ENCODE measurements around the gene LRRTM4. TPM values are rescaled to one million over a fixed set of nuclear protein-coding genes. Genes with fewer than 3 reads are reported as not detected.

LRRTM4 gene
- 2.4 TPM for total RNA-seq

DNA sequence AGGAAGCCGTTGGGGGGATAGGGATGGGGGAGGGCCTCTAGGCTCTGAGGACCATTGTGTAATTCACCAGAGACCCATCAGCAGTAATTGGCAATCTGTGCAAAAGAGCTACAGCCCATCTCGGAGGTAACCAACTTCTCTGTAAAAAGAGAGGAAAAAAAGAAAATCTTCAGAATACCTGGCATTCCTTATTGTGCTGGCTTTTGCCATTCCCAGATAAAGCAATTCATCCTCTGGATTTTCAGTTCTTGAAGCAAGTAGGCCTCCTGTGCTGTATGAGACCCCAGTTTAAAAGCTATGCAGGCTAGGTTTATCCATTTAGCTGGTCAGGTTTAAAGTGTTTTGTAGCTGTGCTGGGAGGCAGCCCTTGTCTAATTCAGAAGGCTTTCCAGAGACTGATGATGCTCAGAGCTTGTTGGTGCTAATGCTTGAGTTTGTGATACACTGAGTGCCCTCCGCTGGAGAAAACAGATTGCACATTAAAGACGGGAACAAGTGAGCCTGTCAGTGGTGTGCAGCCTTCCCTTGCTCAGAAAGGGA, at the start of gene LRRTM4:
LRRTM4 (minus strand) TSS at position 446 of the 540 bp plus-strand sequence.
- DNase-seq = peak; percentile 78

DNA sequence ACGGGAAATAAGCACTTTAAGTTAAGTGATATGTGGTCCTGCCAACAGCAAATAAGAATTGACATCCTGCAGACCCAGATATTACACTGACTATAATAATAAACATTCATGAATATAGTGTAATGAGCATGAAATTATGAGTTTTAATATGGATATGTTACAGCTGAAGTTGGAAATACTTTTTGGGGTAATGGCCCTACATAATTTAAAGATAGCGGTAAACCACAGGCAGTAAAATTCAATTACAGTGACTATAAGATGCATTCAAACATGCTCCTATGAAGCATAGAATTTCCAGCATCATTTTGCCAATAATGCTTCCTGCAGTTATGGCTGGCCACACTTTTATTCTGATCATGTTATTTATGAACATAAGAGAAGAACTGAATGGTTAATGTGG, 49.4 kb upstream of the LRRTM4 start:
- no peak for DNase-seq

- DNase-seq = no peak
Observed at GRCh38 chr2:77567723-77568122, 45.5 kb upstream of the LRRTM4 start.

DNA sequence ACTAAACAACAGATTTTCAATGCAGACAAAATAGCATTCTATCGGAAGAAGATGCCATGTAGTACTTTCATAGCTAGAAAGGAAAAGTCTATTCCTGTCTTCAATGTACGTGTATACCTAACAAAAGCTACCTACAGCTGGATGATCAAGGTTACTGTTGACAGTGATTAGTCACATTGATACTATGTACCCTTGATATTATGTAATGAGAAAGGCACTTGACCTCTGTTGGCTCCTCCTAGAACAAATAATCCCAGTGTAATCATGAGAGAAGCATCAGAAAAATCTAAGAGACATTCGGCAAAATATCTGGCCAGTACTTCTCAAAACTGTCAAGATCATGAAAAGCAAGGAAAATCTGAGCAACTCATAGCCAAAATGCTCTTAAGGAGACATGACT, 44.4 kb upstream of the LRRTM4 start:
- no peak for DNase-seq

DNA sequence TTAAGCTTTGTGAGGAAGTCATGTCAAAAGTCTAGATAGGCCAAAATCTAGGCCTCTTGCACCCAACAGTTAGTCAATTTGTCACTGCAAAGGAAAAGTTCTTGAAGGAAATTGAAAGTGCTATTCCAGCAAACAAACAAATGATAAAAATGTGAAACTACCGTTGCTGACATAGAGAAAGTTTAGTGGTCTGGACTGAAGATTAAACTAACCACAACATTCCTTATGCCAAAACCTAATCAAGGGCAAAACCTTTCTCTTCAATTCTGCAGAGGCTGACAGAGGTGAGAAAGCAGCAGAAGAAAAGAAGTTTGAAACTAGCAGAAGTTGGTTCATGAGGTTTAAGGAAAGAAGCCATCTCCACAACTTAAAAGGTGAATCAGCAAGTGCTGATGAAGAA, 44.0 kb upstream of the LRRTM4 start:
- DNase-seq = no peak

DNA sequence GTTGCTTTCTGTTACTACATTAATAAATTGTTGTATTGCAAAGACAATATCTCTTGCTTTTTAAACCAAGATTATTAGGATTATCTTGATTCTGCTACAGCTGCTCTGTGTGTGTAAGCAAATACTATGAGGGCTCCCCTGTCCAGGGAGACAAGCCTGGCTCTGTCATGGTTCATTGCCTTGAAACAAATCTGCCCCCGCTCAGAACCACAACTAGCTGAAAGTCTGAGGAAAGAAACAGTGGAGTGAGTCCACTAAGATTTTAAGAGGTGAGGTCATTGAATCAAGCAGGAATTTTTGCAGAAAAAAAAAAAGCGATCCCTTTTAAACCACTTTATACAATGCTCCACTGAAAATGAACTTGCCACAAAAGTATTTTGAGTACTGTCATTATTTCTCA, 30.8 kb upstream of the LRRTM4 start:
- DNase-seq = peak; percentile 63

DNA sequence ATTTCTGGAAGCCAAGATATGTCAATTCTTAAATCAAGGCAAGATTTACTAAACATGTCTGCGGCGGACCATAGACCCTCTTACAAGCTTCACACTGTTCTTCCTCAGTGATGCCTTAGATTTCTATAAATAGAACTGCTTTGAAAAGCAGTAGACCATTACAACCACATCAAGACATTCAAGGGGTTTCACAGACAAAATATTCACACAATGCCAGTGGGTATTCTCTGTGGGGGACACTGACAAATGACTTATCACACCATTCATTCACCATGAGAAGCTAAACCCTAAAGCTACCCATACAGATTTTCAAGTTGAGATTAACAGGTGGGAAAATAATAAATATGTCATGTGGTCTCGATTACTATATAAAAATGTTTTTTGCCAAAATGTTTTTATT, 15.9 kb upstream of the LRRTM4 start:
- DNase-seq = no peak

DNA sequence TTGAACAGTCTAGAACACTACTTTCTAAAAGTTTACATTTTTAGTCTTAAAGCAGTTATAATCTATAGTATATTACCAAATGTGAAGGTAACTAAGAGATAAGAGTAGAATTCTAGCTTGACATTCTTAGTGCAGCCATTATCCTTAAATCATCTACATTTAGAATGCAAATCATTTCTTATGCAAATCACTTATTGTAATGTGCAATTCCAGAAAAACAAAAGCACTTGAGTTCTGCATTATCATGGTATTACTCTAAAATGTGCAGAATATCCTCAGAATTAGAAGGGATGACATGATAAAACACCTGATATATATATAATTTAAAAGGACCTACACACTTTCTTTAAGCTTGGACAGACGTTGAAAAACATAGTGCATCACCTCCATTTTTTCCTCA, 712 bp upstream of the LRRTM4 start:
- DNase-seq = no peak

GRCh38 chr2:77521548-77521891, 656 bp downstream of the LRRTM4 start:
- peak; percentile 6 for DNase-seq

GRCh38 chr2:77520641-77521547, 1.3 kb downstream of the LRRTM4 start:
- DNase-seq = peak; percentile 39

GRCh38 chr2:77519888-77520506, 2.2 kb downstream of the LRRTM4 start:
- no peak for DNase-seq

DNA sequence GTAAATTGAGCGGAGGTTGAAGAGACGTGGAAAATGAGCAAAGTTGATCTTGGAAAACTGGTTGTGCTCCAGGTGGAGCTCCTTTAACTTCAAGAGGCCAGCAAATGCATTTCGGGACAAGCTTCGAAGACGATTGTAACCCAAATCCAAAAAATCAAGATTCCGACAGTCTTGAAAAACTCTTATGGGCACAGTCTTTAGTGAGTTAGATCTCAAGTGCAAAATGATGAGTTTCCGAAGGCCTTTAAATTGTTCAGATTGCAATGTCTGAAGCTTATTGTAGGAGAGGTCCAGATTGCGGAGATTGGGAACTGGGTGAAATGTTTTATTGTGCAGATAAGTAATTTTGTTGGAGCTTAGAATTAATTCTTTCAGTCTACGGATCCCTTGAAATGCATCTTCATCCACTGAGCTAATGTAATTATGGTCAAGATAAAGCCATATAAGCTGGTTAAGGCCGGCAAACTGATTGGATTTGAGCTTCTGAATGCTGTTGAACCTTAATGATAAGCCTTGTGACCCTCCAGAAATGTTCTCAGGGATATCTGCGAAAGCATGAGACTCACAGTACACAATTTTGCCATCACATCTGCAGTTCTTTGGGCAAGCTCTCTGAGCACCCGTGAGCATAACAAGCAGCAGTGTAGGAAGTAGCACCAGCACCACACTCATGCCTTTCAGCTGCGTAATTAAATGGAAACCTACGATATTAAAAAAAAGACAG, 2.9 kb downstream of the LRRTM4 start:
- DNase-seq = no peak

- DNase-seq = no peak
Observed at GRCh38 chr2:77518311-77518710, 3.9 kb downstream of the LRRTM4 start.

DNA sequence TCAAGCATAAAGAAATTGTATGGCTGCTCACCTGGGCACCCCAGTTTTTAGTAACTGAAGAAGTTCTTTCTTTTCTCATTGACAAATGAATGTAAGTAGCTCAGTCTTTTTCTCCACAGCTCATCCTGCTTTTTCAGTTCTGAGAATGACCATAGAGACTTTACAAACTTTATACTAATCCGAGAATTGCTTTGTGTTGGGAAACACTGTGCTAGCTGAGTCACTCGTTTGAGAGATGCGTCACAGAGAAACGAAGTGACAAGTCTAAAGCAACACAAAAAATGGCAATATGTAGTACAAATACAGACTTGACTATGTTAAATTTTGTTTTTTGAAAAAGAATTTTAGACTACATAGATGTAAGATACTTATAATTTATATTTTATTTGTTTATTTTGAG, 9.0 kb downstream of the LRRTM4 start:
- no peak for DNase-seq

- no peak for DNase-seq
Observed at GRCh38 chr2:77512507-77512906, 9.7 kb downstream of the LRRTM4 start.

- DNase-seq = no peak
Observed at GRCh38 chr2:77508511-77508910, 13.7 kb downstream of the LRRTM4 start.

DNA sequence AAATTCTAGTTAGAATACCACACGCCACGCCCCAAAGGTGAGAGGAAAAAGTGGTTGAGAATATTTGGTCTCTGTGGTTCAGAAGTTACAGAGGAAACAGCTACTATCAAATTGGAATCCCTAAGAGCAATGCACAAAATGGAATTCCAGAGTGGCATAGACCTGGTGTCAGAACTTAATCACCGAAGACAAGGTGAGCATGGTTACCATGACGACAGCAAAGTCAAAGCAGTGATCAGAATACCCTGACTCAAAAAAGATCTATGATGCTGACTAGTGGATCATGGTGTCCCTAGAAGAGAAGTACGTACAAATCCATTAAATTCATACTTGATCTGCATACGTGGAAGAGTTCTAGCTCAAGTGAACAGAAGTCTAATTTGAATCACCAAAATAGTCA, 14.5 kb downstream of the LRRTM4 start:
- no peak for DNase-seq

DNA sequence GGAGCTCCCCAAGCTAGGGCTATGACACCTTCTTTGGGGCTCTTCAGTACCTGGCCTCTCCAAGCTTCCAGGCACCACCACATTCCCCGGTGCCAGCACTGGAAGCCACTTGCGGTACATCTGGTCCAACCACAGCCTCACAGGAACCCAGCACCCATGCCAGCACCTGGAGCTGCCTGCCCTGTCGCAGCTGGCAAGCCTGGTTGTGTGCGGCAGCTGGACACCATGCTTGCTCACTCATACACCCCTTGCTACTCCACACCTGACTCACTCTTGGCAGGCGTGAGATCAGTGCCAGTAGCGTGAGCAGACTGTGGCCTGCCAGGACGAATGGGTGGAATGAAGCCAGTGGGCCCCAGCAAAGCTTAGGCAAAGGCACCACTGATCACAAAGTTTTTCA, 34.0 kb downstream of the LRRTM4 start:
- no peak for DNase-seq

DNA sequence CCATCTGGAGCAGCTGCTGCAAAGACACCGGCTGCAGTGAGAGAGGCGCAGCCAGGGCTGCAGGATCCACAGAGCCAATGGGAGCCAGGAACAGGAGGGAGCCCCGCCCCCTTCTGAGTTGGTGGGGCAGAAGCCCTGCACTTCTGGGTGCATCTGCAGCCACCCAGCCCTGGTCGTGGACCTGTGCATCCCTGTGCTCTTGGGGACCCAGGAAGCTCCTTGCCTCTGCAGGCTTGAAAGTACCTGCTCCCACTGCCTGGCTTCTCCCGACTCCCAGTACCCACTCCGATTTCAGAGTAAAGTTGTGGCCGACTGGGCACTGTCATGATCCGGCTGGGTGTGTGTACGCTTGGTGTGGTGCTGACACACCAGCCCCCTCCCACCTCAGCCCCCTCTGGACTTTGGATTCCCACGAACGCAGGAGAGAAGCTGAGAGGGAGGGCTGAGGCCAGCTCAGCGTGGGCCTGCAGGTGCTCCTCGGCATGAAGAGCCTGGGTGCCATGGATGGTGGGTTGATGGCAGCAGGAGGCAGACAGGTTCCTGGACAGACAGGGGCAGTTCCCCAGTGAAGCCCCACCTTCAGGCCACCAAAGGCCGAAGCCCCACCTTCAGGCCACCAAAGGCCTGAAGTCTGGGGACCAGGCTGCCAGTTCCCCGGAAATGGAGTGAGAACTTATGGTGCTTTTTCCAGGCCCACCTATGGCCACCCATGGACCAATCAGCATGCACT, 34.9 kb downstream of the LRRTM4 start:
- DNase-seq = no peak

DNA sequence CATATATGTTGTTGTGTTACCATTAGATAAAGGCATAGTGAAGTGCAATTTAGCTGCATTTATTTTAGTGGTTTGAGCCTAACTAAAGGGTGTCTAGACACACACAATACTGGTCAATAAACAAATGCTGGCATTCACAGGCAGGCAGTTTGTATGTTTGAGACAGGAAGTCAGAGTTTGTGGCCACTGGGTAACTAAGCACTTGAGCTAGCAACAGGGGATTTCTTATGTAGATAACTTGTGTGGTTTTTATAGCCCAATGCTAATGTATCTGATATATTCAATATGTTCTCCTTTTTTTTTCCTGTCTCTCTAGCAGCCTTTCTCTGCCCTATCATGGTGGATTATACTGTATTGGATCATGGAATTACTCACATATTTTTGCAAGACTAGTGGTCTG, 38.1 kb downstream of the LRRTM4 start:
- DNase-seq = no peak

DNA sequence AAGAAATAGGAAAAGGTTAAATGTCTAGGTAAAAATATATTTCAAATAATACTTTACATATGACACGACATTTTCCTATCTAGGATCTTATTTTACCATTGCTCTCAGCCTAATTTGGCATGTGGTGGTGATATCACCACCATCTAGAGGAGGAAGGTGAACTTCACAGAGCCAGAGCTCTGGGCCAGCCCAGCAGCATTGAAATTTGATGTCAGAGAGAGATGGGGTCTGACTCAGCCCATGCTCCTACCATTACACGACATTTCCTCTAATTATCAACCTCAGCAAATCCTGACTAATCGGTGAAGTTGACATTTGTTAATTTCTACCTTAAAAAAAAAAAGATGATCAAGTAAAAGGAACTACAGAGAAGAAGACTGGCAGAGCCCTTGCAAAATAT, 42.3 kb downstream of the LRRTM4 start:
- no peak for DNase-seq

GRCh38 chr2:77479395-77479794, 42.8 kb downstream of the LRRTM4 start:
- DNase-seq = no peak
